ENCODE measurements around the gene GPR3.
A peak's percentile ranks its signal among the peaks of the same experiment; 100 is the strongest.

GPR3 gene

GRCh38 chr1:27392096-27392777 lies at the start of gene GPR3:
Gene GPR3, plus strand, starts transcription at chr1:27392622. Its CDS starts 1,177 bp downstream, at chr1:27393799.
- Mint-ChIP-seq H3K4me1 (ENCODE audit: low read depth) (peaks cover 25% of the 10 kb centered on the region), H3K9me3 (no peaks in the 10 kb centered on the region), H3K27me3 (peaks cover 38% of the 10 kb centered on the region), H3K4me3 (peak within 1 kb of the TSS; percentile 76), H3K27ac (peak within 1 kb of the TSS; percentile 74), H3K36me3 (ENCODE audit: low read depth) (no peaks in the 10 kb centered on the region)
- intact Hi-C loops (cut with micrococcal nuclease): loop anchor here (1.0 kb wide), 2 partner anchors 35 to 92 kb away; no protein-coding TSS in a partner anchor

GRCh38 chr1:27342778-27343638 lies 49.4 kb upstream of the GPR3 start:
- intact Hi-C loops (cut with micrococcal nuclease): no loop called here
- H3K4me1 Mint-ChIP-seq (ENCODE audit: low read depth): peaks cover 66% of the 10 kb centered on the region
- H3K27ac Mint-ChIP-seq: peak overlapping the region; percentile 48

GRCh38 chr1:27343639-27344025 lies 48.8 kb upstream of the GPR3 start:
- Mint-ChIP-seq H3K9me3 (no peaks in the 10 kb centered on the region), H3K4me1 (ENCODE audit: low read depth) (peaks cover 66% of the 10 kb centered on the region), H3K27me3 (peaks cover 2% of the 10 kb centered on the region), H3K27ac (peak overlapping the region; percentile 48), H3K4me3 (peak overlapping the region; percentile 48), H3K36me3 (ENCODE audit: low read depth) (peaks cover 11% of the 10 kb centered on the region)
- intact Hi-C loops (cut with micrococcal nuclease): no loop called here

More at GRCh38 chr1:27342778-27343638, 49.4 kb upstream of the GPR3 start:
- H3K36me3 Mint-ChIP-seq (ENCODE audit: low read depth): peaks cover 17% of the 10 kb centered on the region
- H3K4me3 Mint-ChIP-seq: peak overlapping the region; percentile 48
- H3K9me3 Mint-ChIP-seq: no peaks in the 10 kb centered on the region
- H3K27me3 Mint-ChIP-seq: peaks cover 2% of the 10 kb centered on the region

- H3K4me1 Mint-ChIP-seq (ENCODE audit: low read depth): peaks cover 60% of the 10 kb centered on the region
- peaks cover 5% of the 10 kb centered on the region for H3K27me3 Mint-ChIP-seq
- peaks cover 11% of the 10 kb centered on the region for H3K36me3 Mint-ChIP-seq (ENCODE audit: low read depth)
- intact Hi-C loops (cut with micrococcal nuclease): no loop called here
- no peaks in the 10 kb centered on the region for H3K9me3 Mint-ChIP-seq
- no peak overlapping the region for H3K27ac Mint-ChIP-seq
- H3K4me3 Mint-ChIP-seq: no peak overlapping the region
Measured at GRCh38 chr1:27345272-27345671, 47.1 kb upstream of the GPR3 start.

- peaks cover 22% of the 10 kb centered on the region for H3K36me3 Mint-ChIP-seq (ENCODE audit: low read depth)
- peak overlapping the region; percentile 7 for H3K27ac Mint-ChIP-seq
- intact Hi-C loops (cut with micrococcal nuclease): no loop called here
- H3K9me3 Mint-ChIP-seq: no peaks in the 10 kb centered on the region
- H3K27me3 Mint-ChIP-seq: peaks cover 5% of the 10 kb centered on the region
- peaks cover 54% of the 10 kb centered on the region for H3K4me1 Mint-ChIP-seq (ENCODE audit: low read depth)
- H3K4me3 Mint-ChIP-seq: no peak overlapping the region
Measured at GRCh38 chr1:27346357-27346756, 46.1 kb upstream of the GPR3 start.

- H3K27ac Mint-ChIP-seq: no peak overlapping the region
- no peak overlapping the region for H3K4me3 Mint-ChIP-seq
- peaks cover 5% of the 10 kb centered on the region for H3K27me3 Mint-ChIP-seq
- no peaks in the 10 kb centered on the region for H3K9me3 Mint-ChIP-seq
- peaks cover 46% of the 10 kb centered on the region for H3K4me1 Mint-ChIP-seq (ENCODE audit: low read depth)
- peaks cover 24% of the 10 kb centered on the region for H3K36me3 Mint-ChIP-seq (ENCODE audit: low read depth)
- intact Hi-C loops (cut with micrococcal nuclease): no loop called here
Measured at GRCh38 chr1:27346991-27347624, 45.3 kb upstream of the GPR3 start.

GRCh38 chr1:27348861-27349783 lies 43.3 kb upstream of the GPR3 start:
- no peak overlapping the region for H3K27ac Mint-ChIP-seq
- H3K36me3 Mint-ChIP-seq (ENCODE audit: low read depth): peaks cover 39% of the 10 kb centered on the region
- intact Hi-C loops (cut with micrococcal nuclease): no loop called here
- peaks cover 26% of the 10 kb centered on the region for H3K4me1 Mint-ChIP-seq (ENCODE audit: low read depth)
- H3K4me3 Mint-ChIP-seq: peak overlapping the region; percentile 35
- peaks cover 5% of the 10 kb centered on the region for H3K27me3 Mint-ChIP-seq
- no peaks in the 10 kb centered on the region for H3K9me3 Mint-ChIP-seq

GRCh38 chr1:27349784-27350662 lies 42.4 kb upstream of the GPR3 start:
- H3K27ac Mint-ChIP-seq: no peak overlapping the region

GRCh38 chr1:27350663-27351540 lies 41.5 kb upstream of the GPR3 start:
- Mint-ChIP-seq H3K4me1 (ENCODE audit: low read depth) (peaks cover 15% of the 10 kb centered on the region), H3K27ac (no peak overlapping the region), H3K9me3 (no peaks in the 10 kb centered on the region), H3K4me3 (no peak overlapping the region), H3K36me3 (ENCODE audit: low read depth) (peaks cover 51% of the 10 kb centered on the region), H3K27me3 (peaks cover 5% of the 10 kb centered on the region)
- intact Hi-C loops (cut with micrococcal nuclease): no loop called here

More at GRCh38 chr1:27349784-27350662, 42.4 kb upstream of the GPR3 start:
- no peaks in the 10 kb centered on the region for H3K9me3 Mint-ChIP-seq
- peaks cover 5% of the 10 kb centered on the region for H3K27me3 Mint-ChIP-seq
- H3K4me1 Mint-ChIP-seq (ENCODE audit: low read depth): peaks cover 21% of the 10 kb centered on the region
- peak overlapping the region; percentile 59 for H3K4me3 Mint-ChIP-seq
- H3K36me3 Mint-ChIP-seq (ENCODE audit: low read depth): peaks cover 46% of the 10 kb centered on the region
- intact Hi-C loops (cut with micrococcal nuclease): no loop called here

GRCh38 chr1:27351541-27352107 lies 40.8 kb upstream of the GPR3 start:
- Mint-ChIP-seq H3K4me1 (ENCODE audit: low read depth) (peaks cover 11% of the 10 kb centered on the region), H3K27ac (no peak overlapping the region), H3K9me3 (no peaks in the 10 kb centered on the region), H3K4me3 (no peak overlapping the region), H3K27me3 (peaks cover 5% of the 10 kb centered on the region), H3K36me3 (ENCODE audit: low read depth) (peaks cover 53% of the 10 kb centered on the region)
- intact Hi-C loops (cut with micrococcal nuclease): no loop called here

GRCh38 chr1:27353166-27353565 lies 39.3 kb upstream of the GPR3 start:
- Mint-ChIP-seq H3K4me1 (ENCODE audit: low read depth) (peaks cover 15% of the 10 kb centered on the region), H3K36me3 (ENCODE audit: low read depth) (peaks cover 69% of the 10 kb centered on the region), H3K9me3 (no peaks in the 10 kb centered on the region), H3K4me3 (no peak overlapping the region), H3K27me3 (peaks cover 10% of the 10 kb centered on the region), H3K27ac (no peak overlapping the region)
- intact Hi-C loops (cut with micrococcal nuclease): no loop called here

Data from dendritic cell treated with granulocyte-macrophage colony-stimulating factor and Interleukin-4, amounts not matched to agents 40 ng/mL and 50 ng/mL, for 4 days (primary cell).